Measurements from ENCODE around the gene ACADSB.

DNA sequence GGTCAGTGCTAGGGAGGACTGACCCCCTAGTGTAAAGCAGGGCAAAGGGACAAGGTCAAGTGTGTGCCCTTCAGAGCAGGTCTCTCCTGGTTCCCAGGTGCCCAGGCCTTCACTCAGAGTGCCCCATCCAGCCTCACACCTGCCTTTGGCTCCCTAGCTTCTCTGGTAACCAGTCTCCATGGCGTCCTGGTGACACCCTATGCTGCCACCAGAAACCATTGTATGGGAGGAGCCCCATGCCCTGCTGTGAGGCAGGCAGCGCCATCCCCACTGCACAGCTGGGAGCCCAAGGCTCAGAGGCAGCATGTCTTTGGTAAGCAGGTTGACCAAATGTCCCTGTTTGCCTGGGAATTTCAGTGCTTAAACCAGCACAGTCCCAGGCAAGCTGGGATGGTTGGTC lies 93.9 kb downstream of the ACADSB start:
- TF ChIP-seq CTCF (IDR thresholded peaks at IDR 0.05; ENCODE audit: low read length) = no peak
- no peak for TF ChIP-seq EZH2 (IDR thresholded peaks at IDR 0.05; ENCODE audit: borderline replicate concordance, low read length)
